Memory B cell (primary cell): Measurements from ENCODE around the gene HEPACAM2.

Experiments
- ATAC-seq: fragments of 150-1000 bp; cut with Tn5 transposase; 2 replicates; pipeline ENCODE4 v1.10.0; 2021; ENCODE audit warnings: low read depth, mild to moderate bottlenecking, moderate library complexity
- DNase-seq, 2 donors: peaks; one replicate each; pipeline ENCODE4 v3.0.0; 2022; ENCODE audit warnings: low spot score in 2 of 2
- H3K27ac Mint-ChIP-seq: one replicate; pipeline ENCODE4 v1.8.0; 2022; ENCODE audit warnings: mild to moderate bottlenecking, moderate library complexity, mixed read lengths
- H3K27me3 Mint-ChIP-seq: one replicate; pipeline ENCODE4 v1.8.0; 2022; ENCODE audit warnings: mixed read lengths
- H3K36me3 Mint-ChIP-seq: one replicate; pipeline ENCODE4 v1.8.0; 2022; ENCODE audit warnings: mild to moderate bottlenecking, mixed read lengths
- H3K4me1 Mint-ChIP-seq: one replicate; pipeline ENCODE4 v1.8.0; 2022; ENCODE audit warnings: mixed read lengths
- H3K4me3 Mint-ChIP-seq: one replicate; pipeline ENCODE4 v1.8.0; 2022; ENCODE audit warnings: mild to moderate bottlenecking, moderate library complexity, mixed read lengths
- H3K9me3 Mint-ChIP-seq: one replicate; pipeline ENCODE4 v1.8.0; 2022; ENCODE audit warnings: mixed read lengths

Gene HEPACAM2

DNA sequence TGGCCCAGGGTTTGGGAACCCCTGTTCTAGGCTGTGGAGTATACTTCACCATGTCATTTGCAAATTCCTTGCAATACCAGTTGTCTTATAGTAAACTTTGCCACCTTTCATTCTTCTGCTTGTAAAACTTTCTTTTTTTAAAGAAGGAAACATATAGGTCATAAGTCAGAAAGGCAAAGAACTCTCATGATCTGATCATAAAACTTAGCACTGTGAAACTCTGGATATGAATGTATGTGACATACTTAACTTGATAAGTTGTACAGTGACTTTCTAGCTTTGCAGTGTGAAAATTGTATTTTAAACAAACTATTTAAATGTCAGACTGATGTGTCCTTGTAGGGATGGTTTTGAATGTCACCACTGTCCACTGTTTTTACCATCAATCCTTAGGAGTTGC, 47.1 kb downstream of the HEPACAM2 start:
- no peak for DNase-seq
- H3K27me3 Mint-ChIP-seq, result peaks cover 7% of the 10 kb centered on the region
- no peak for ATAC-seq
- H3K9me3 Mint-ChIP-seq, result no peaks in the 10 kb centered on the region
- H3K4me1 Mint-ChIP-seq, result no peaks in the 10 kb centered on the region
- H3K36me3 Mint-ChIP-seq, result no peaks in the 10 kb centered on the region
- no peak overlapping the region for H3K27ac Mint-ChIP-seq
- H3K4me3 Mint-ChIP-seq, result no peak overlapping the region

DNA sequence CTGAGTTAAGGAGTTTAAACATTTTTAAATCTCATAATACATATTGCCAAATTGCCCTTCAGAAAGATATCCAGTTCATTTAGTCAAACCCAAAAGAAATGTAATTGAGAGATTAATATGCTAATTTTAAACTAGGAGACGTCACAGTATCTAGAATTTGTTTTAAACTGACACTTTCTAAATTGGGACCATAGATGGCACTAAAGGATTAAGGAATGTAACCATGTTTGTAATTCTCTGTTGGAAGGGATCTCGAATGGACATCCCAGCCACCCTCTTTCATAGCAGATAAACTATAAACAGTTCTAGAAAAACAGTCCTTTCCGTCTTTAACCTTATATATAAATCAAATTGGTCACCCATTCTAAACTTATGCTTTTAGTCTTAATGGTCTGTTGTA, 48.1 kb downstream of the HEPACAM2 start:
- no peak for DNase-seq
- H3K27ac Mint-ChIP-seq, result no peak overlapping the region

DNA sequence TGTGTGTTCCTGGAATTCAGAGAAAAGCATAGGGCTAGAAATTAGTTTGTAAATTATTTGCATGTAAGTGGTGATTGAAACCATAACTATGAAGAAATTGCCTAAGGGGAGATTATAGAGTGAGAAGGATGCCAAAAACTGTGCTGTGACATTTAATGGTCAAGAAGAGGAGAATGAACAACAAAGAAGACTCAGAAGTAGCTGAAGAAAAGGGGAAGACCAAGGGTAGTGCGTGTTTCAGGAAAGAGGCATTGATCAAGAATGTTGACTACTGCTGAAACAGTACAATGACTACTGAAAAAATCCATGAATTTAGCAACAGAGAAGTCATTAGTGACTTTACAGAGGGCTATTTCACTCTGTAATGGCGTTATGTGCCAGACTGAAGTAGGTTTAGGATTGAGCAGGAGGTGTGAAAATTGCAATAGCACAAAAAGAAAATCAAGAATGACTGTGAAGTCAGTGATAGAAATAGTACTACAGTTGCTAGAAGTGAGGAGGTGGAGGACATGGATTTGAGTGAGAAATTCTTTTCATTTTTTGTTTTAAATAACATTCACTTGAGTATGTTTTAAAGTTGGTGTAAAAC, 49.2 kb downstream of the HEPACAM2 start:
- Mint-ChIP-seq H3K36me3 (no peaks in the 10 kb centered on the region), H3K4me3 (no peak overlapping the region), H3K27ac (no peak overlapping the region), H3K27me3 (peaks cover 3% of the 10 kb centered on the region), H3K4me1 (no peaks in the 10 kb centered on the region), H3K9me3 (no peaks in the 10 kb centered on the region)
- DNase-seq (no peak), ATAC-seq (no peak)

More for the DNA sequence above, 48.1 kb downstream of the HEPACAM2 start:
- Mint-ChIP-seq H3K27me3 (peaks cover 6% of the 10 kb centered on the region), H3K9me3 (no peaks in the 10 kb centered on the region), H3K36me3 (no peaks in the 10 kb centered on the region), H3K4me3 (no peak overlapping the region), H3K4me1 (no peaks in the 10 kb centered on the region)
- ATAC-seq, result no peak

DNA sequence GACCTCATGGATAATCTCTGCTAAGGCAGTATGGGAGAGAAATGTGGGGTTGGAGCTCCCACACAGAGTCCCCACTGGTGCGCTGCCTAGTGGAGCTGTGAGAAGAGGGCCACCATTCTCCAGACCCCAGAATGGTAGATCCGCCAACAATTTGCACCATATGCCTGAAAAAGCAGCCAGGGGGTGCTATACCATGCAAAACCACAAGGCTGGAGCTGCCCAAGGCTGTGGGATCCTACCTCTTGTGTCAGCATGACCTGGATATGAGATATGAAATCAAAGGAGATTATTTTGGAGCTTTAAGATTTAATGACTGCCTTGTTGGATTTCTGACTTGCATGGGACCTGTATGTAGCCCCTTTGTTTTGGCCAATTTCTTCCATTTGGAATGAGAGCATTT, 51.0 kb downstream of the HEPACAM2 start:
- H3K27me3 Mint-ChIP-seq, result peaks cover 1% of the 10 kb centered on the region
- no peak for ATAC-seq
- H3K4me1 Mint-ChIP-seq, result no peaks in the 10 kb centered on the region
- DNase-seq, result no peak
- H3K36me3 Mint-ChIP-seq, result no peaks in the 10 kb centered on the region
- no peak overlapping the region for H3K4me3 Mint-ChIP-seq
- no peak overlapping the region for H3K27ac Mint-ChIP-seq
- peaks cover 4% of the 10 kb centered on the region for H3K9me3 Mint-ChIP-seq

DNA sequence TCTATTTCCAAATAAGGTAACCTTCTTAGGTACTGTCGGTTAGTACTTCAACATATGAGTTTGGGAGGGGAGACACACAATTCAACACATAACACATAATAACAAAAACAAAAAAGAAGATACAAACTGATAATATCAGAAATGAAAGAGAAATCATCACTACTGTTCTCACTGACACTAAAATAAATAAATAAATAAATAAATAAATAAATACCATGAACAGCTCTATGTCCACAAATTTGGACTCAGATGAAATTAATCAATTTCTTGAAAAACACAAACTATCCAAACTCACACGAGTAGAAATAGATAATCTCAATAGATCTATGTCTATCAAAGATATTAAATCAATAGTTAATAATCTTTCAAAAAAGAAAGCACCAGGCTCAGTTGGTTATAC, 53.6 kb downstream of the HEPACAM2 start:
- peaks cover 1% of the 10 kb centered on the region for H3K27me3 Mint-ChIP-seq
- H3K4me1 Mint-ChIP-seq, result no peaks in the 10 kb centered on the region
- H3K36me3 Mint-ChIP-seq, result peaks cover 10% of the 10 kb centered on the region
- ATAC-seq (no peak), DNase-seq (no peak)
- no peak overlapping the region for H3K27ac Mint-ChIP-seq
- H3K4me3 Mint-ChIP-seq, result no peak overlapping the region
- peaks cover 10% of the 10 kb centered on the region for H3K9me3 Mint-ChIP-seq

DNA sequence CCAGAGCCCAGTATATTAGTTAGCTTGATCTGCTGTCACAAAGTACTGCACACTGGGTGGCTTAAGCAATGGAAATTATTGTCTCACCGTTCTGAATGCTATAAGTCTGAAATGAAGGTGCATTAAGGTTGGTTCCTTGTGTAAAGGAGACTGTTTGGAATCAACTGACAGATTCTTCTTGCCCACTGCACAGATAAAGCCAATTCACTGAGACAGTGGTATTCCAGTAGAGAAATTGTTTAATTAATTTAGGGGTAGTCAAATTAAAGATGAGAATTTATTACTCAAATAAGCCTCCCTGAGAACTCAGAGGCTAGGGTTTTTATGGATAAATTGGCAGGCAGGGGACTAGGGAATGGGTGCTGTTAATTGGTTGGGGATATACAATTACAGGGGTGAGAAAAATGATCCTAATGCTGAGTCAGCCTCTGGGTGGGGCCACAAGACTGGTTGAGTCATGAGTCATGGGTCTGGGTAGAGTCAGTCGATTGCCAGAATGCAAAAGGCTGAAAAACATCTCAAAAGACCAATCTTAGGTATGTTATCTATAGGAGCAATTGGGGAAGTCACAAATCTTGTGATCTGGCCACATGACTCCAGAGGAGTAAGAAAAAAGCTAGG, 54.6 kb downstream of the HEPACAM2 start:
- DNase-seq (no peak), ATAC-seq (no peak)
- no peak overlapping the region for H3K27ac Mint-ChIP-seq
- peaks cover 15% of the 10 kb centered on the region for H3K9me3 Mint-ChIP-seq
- no peak overlapping the region for H3K4me3 Mint-ChIP-seq
- no peaks in the 10 kb centered on the region for H3K4me1 Mint-ChIP-seq
- peaks cover 1% of the 10 kb centered on the region for H3K27me3 Mint-ChIP-seq
- H3K36me3 Mint-ChIP-seq, result peaks cover 16% of the 10 kb centered on the region

DNA sequence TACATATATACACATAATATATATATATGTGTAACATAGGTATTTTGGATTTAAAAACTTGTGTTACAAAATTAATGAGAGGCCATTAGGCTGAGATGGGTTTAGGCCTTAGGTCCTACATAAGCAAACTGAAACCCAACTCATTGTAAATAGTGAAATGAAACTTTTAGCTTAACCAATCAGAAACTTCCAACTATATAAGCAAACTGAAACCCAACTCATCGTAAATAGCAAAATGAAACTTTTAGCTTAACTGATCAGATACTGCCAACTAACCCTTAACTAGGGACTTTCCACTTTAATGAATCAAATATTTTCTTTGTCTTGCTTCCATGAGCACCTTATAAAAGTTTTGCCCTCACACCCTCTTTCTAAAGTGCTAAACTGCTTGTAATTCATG, 60.8 kb downstream of the HEPACAM2 start:
- no peaks in the 10 kb centered on the region for H3K27me3 Mint-ChIP-seq
- ATAC-seq (peak; percentile 97), DNase-seq (peak in 1 of 2 donors; percentile 16)
- H3K9me3 Mint-ChIP-seq, result peaks cover 24% of the 10 kb centered on the region
- H3K27ac Mint-ChIP-seq, result peak overlapping the region; percentile 80
- H3K36me3 Mint-ChIP-seq, result peaks cover 25% of the 10 kb centered on the region
- peak overlapping the region; percentile 8 for H3K4me3 Mint-ChIP-seq
- no peaks in the 10 kb centered on the region for H3K4me1 Mint-ChIP-seq

DNA sequence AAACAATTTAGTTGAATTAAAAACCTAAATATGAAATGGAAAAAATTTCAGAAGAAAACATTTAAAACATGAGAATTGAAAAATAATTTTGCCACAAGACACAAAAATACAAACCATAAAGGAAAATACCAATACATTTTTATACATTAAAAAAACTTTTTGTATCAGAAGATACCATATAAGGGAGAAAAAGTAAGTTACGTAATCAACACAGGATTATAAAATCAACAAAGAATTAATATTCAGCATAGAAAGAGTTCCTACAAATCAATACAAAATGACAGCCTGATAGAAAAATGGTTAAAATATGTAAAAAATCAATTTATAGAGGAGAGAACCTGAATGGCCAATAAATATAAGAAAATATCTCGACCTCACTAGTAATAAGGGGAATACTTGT, 61.5 kb downstream of the HEPACAM2 start:
- Mint-ChIP-seq H3K36me3 (peaks cover 25% of the 10 kb centered on the region), H3K4me3 (no peak overlapping the region), H3K4me1 (no peaks in the 10 kb centered on the region), H3K27me3 (no peaks in the 10 kb centered on the region), H3K27ac (peak overlapping the region; percentile 80), H3K9me3 (peaks cover 24% of the 10 kb centered on the region)
- ATAC-seq (no peak), DNase-seq (no peak)

DNA sequence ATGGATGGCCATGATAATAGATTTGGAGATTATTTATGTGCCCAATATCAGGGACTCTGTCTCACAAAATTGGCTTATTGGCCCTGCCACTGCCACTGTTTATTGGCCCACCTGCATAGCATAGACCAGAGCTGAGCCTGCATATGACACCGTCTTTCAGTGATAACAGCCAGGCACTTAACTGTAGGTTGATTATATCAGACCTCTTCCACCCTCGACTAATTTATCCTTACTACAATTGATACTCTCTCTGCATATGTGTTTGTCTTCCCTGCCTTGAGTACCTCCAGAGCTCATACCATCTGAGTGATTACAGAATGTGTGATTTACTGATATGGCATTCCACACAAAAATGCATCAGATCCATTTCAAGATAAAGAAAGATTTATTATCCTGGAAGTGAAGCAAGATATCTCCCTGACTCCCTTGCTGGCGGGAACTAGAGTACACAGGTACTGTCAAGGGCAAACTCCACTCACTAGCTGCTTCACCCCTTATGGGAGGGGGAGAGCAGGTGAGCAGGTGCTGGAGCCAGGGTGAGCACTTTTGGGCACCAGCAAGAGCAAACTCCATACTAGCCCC, 65.0 kb downstream of the HEPACAM2 start:
- no peaks in the 10 kb centered on the region for H3K27me3 Mint-ChIP-seq
- no peak for ATAC-seq
- no peak for DNase-seq
- H3K27ac Mint-ChIP-seq, result no peak overlapping the region
- no peaks in the 10 kb centered on the region for H3K4me1 Mint-ChIP-seq
- peaks cover 9% of the 10 kb centered on the region for H3K36me3 Mint-ChIP-seq
- H3K9me3 Mint-ChIP-seq, result peaks cover 13% of the 10 kb centered on the region
- no peak overlapping the region for H3K4me3 Mint-ChIP-seq

DNA sequence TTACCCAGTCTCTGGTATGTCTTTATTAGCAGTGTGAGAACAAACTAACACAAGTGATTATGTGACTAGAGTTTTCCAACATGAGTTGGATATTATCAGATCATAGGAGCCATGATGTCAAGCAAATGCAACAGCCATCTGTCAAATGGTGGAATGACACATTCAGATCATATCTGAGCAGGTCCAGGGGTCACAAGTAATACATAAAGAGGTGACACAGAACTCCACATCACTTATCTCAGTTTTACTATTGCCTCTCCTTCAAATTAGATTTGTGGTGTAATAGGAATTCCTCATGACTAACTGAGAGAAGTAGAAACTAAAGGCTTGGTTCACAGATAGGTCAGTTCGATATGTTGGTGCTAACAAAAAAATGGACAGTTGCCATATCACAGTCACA, 65.9 kb downstream of the HEPACAM2 start:
- Mint-ChIP-seq H3K36me3 (peaks cover 9% of the 10 kb centered on the region), H3K27me3 (no peaks in the 10 kb centered on the region), H3K9me3 (peaks cover 13% of the 10 kb centered on the region), H3K27ac (no peak overlapping the region), H3K4me3 (no peak overlapping the region), H3K4me1 (no peaks in the 10 kb centered on the region)
- DNase-seq, result no peak
- ATAC-seq, result no peak

DNA sequence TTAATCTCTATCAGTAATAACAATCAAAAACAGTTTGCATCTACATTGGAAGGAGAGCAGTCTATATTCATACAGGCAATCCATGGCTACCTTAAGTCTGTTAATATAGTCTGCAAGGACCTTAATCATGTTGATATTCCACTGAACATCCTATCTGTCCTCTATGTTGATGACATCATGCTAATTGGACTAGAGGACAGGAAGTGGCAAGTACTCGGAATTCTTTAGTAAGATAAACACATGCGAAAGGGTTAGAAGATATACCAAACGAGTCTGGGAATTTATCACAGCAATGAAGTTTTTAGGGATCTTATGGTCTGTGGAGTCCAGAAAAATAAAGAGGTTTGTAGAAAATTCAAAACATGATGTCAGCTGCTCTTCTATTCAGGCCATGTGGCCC, 66.8 kb downstream of the HEPACAM2 start:
- H3K4me3 Mint-ChIP-seq, result no peak overlapping the region
- peaks cover 13% of the 10 kb centered on the region for H3K9me3 Mint-ChIP-seq
- peaks cover 9% of the 10 kb centered on the region for H3K36me3 Mint-ChIP-seq
- DNase-seq, result no peak
- no peaks in the 10 kb centered on the region for H3K4me1 Mint-ChIP-seq
- H3K27ac Mint-ChIP-seq, result no peak overlapping the region
- H3K27me3 Mint-ChIP-seq, result no peaks in the 10 kb centered on the region
- no peak for ATAC-seq

DNA sequence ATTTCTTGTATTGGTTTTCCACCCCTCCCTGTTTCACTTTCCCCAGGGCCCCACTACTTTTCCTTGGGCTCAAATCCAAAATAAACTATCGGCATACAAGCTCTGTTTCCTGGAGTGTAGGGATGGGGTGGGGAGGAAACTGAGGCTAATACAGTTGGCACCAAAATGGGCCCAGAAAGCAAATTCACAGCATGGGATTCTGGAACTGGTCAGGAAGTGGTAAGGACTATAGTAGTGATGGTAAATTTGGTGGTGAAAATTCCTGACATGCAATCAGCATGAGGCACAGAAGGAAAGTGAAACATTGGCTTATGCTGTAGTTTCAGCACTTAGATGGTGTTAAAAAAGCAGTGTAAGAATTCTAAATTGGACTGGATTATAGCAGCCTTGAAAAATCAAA, 69.4 kb downstream of the HEPACAM2 start:
- Mint-ChIP-seq H3K4me3 (no peak overlapping the region), H3K27me3 (no peaks in the 10 kb centered on the region), H3K9me3 (peaks cover 6% of the 10 kb centered on the region), H3K36me3 (peaks cover 2% of the 10 kb centered on the region), H3K27ac (no peak overlapping the region), H3K4me1 (no peaks in the 10 kb centered on the region)
- ATAC-seq (no peak), DNase-seq (no peak)

DNA sequence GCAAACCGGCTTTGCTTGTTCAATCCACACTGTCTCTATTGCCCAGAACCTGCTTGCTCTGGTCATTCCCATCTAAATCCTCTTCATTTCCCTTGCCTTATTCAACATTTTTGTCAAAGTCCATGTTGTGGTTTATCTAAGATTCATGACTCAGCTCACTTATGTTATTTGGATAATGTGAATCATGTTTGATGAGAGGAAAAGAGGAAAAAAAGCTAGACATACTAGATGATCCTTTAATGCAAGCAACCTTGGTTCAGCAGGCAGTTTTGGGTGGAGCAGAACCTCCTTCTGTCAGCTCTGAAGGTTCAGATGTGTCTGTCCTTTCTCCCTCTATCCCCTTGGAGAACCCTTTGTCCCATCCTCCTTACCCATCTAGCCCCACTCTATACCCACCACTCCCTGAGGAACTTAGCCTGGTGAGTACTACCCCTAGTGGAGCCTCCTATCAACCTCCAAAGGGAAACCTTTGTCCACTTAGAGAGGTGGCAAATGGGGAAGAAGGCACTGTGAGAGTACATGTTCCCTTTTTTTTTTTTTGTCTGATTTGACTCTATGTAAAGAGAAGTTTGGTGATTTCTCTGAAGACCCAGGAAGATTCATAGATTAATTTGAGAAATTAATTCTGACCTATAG, 76.0 kb downstream of the HEPACAM2 start:
- Mint-ChIP-seq H3K4me1 (peaks cover 39% of the 10 kb centered on the region), H3K27ac (peak overlapping the region; percentile 82)

DNA sequence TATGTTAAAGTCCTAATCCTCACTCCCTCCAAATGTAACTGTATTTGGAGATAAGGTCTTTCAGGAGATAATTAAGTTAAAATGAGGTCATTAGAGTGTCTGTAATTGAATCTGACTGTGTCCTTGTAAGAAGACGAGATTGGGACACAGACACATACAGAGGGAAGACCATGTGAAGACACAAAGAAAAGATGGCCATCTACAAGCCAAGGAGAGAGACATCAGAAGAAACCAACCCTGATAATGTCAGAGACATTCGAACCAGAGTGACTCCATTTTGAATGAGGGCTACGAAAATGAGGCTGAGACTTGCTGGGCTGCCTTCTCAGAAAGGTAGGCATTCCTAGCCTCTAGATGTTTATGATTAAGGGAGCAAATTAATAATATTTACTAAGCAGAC, 77.5 kb downstream of the HEPACAM2 start:
- Mint-ChIP-seq H3K4me3 (peak overlapping the region; percentile 76), H3K9me3 (no peaks in the 10 kb centered on the region), H3K4me1 (peaks cover 39% of the 10 kb centered on the region), H3K27ac (peak overlapping the region; percentile 95), H3K36me3 (peaks cover 6% of the 10 kb centered on the region), H3K27me3 (no peaks in the 10 kb centered on the region)
- ATAC-seq (no peak), DNase-seq (no peak)

More for the DNA sequence above, 76.0 kb downstream of the HEPACAM2 start:
- Mint-ChIP-seq H3K4me3 (no peak overlapping the region), H3K9me3 (no peaks in the 10 kb centered on the region), H3K27me3 (no peaks in the 10 kb centered on the region), H3K36me3 (peaks cover 3% of the 10 kb centered on the region)
- peak; percentile 22 for ATAC-seq
- DNase-seq, result no peak
